ENCODE results near the gene ABHD12B.
A peak's percentile ranks its signal among the peaks of the same experiment; 100 is the strongest.

ABHD12B gene, protein sequence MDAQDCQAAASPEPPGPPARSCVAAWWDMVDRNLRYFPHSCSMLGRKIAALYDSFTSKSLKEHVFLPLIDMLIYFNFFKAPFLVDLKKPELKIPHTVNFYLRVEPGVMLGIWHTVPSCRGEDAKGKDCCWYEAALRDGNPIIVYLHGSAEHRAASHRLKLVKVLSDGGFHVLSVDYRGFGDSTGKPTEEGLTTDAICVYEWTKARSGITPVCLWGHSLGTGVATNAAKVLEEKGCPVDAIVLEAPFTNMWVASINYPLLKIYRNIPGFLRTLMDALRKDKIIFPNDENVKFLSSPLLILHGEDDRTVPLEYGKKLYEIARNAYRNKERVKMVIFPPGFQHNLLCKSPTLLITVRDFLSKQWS

GRCh38 chr14:50871914-50872732, at the start of gene ABHD12B:
Gene ABHD12B, plus strand, starts transcription at chr14:50872053. Its CDS starts 122 bp downstream, at chr14:50872175.
- DNase-seq (ENCODE audit: low read depth): no peak

GRCh38 chr14:50822501-50823042, 49.3 kb upstream of the ABHD12B start:
- no peak for DNase-seq (ENCODE audit: low read depth)

DNA sequence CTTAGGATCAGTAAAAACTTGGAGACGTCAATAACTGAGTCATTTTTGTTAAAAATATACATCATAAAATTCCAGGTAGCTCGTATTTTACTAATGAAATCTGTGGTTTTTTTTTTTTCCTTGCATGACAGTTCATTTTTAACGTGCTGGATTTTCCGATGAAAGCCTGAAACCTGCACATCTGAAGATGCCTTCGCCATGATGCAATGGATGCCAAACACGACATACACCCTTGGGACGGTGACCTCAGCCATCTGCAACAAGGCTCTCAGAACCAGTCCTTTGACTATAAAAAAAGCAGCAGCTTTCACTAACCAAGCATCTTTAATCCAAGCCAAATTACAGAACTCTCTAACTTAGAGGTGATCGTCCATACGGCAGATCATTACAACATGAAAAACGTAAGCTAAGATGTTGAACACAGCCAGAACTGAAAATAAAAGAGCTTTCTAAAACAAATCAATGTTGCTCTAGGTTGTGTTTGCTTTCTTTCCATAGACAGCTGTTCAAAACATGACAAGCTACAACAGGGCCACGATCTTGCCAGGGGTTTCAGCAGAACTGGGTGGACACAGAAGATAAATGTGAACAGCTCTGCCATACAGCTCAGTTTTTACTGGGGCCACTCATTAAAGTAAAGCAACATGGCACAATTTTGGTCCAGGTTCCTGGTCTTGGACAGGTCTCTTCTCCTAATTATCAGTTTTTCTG, 48.6 kb upstream of the ABHD12B start:
- no peak for DNase-seq (ENCODE audit: low read depth)

DNA sequence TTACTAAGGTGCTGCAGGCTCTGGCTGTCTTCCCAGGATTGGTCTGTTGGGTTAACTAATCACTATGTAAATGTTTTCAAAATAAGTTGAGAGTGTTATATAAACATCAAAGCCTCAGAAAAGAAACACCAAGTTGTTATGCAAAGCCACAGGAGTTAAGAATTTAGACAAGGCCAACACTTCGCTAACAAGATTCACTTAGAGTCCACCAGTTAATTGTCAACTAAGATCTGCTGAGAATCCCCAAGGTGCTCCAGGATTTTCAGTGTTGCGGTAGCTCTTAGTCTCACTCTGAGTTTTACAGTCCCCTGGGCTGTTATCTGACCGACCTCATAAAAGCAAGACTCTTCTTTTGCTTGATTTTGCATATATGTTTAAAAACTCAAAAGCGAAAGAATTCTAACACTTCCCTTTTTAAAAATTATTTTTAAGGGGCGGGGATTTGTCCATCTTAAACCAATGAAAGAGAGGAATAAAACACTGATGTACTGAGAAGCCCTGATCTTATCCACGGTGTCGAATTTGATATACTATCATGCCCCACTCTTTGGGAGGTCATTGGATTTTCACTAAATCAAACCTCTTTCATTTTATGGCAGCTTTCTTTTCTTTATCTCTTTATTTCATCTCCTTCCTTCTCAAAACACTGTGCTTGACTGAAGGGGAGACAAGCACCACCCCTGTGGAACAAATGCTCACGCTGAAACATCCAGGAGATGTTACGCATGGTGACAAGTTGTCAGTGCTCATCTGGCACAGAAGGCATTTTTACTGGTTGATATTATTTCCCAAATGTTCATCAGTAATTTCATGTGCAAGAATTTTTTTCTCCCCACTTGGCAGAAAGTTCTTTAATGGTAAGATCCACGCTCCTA, 47.9 kb upstream of the ABHD12B start:
- DNase-seq (ENCODE audit: low read depth): no peak

- no peak for DNase-seq (ENCODE audit: low read depth)
Observed at GRCh38 chr14:50825307-50825706, 46.5 kb upstream of the ABHD12B start.

GRCh38 chr14:50826681-50827080, 45.2 kb upstream of the ABHD12B start:
- no peak for DNase-seq (ENCODE audit: low read depth)

GRCh38 chr14:50828721-50829488, 42.9 kb upstream of the ABHD12B start:
- DNase-seq (ENCODE audit: low read depth): no peak

GRCh38 chr14:50829489-50830043, 42.3 kb upstream of the ABHD12B start:
- DNase-seq (ENCODE audit: low read depth): no peak

GRCh38 chr14:50830044-50830931, 41.6 kb upstream of the ABHD12B start:
- peak; percentile 55 for DNase-seq (ENCODE audit: low read depth)

DNA sequence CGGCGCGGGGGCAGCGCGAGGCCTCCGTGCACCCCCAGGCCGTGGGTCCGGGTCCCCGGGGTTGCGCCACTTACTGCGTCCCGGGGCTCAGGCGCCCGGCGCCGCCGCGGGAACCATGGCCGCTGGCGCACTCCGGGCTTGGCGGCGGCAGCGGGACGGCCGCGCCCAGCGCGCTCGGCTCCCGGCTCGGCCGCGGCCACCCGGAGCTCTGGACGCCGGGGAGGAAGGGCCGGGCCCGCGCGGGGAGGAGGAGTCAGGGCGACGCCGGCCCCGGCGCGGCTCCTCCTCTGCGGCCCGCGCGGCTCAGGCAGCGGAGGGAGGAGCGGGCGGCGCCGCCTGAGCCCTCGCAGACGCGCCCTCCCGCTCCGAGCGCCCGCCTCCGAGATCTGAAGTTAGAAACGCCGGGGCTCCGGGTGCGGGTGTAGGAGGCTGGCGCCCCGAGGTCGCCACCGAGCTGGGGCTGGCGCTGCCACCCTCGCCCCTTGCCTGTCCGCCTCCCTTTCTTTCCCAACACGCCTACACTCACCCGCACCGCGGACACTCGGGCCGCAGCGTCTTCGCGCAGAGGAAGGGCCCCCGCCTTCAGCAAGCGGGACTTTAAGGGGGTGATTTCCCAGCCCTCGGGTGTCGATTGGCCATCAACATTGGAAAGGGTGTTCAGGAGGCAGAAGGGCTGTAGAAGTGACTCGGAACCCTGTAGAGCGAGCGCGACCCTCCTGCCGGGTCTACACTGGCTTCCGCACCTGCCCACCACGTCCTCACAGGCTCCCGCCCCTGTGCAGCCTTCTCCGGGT, 40.7 kb upstream of the ABHD12B start, which contains the start of gene NIN:
NIN (minus strand) TSS at position 231 of the 794 bp plus-strand sequence. CDS start 9,106 bp downstream, outside the sequence.
- DNase-seq (ENCODE audit: low read depth): peak; percentile 86

- no peak for DNase-seq (ENCODE audit: low read depth)
Observed at GRCh38 chr14:50831726-50832168, 40.1 kb upstream of the ABHD12B start.

DNA sequence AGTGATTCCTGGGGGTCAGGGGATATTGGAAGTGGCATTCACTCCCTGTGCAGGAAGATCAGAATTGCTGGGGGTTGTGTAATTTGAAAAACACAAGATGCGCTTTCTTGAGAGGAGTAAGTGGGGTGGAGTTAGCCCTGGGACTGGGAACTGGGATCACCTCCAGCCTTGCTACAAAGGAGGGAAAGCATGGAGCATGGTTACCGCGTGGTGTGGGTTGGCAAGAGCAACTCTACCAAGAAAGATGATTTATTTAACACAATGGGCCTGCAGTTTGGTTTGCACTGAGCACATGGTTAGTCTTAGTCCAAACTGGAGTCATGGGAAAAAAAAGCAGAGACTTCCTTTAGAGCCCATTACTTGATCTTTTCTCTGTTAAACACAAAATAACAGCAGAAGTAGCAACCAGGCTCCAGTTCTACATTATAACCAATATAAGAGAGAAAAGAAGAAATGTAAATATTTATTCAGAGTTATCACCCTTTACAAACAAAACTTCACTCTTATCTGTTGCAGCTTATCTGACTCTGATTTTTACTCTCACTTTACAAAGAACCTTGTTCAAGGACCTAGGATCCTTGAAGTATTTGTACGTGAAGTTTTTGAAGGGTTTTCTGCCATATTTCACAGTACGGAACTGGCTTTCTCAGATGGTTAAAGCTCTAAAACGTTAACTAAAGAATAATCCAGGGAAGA, 38.8 kb upstream of the ABHD12B start:
- no peak for DNase-seq (ENCODE audit: low read depth)

GRCh38 chr14:50834802-50835276, 37.0 kb upstream of the ABHD12B start:
- DNase-seq (ENCODE audit: low read depth): no peak

DNA sequence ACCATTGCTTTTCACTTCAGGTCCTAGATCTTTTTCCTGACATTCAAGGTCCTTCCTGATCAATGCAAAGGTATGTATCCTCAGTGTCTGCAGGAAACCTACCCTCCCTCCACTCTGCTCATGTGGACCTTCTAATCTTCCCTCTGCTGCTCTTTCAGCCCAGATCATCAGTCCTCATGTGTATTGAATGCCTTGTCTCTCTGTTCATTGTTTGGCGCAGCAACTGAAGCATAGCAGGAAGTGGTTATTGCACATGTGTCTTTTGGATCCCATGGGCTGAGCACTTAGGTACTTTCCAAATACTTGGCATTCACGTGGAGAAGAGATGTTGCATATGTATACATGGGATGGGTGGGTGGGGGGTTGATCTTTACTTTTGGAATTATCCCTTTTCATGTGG, 36.6 kb upstream of the ABHD12B start:
- DNase-seq (ENCODE audit: low read depth): peak; percentile 27

DNA sequence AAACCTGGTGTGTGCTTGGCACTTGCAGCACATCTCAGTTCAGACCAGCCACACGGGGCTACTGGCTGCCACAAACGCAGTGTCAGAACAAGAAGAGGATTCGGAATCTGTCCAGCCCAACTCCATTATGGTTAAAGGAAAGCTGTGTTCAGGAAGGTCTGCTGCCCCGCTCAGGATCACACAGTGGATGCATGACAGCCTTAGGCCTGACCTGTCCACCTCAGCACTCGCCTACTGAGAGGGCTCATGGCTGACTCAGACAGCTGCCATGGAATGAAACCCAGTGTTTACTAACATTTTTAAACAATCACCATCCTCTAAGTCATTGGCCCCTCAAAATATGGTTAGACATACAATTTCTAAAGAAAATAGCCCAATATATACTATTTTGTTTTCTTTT, 35.3 kb upstream of the ABHD12B start:
- peak; percentile 35 for DNase-seq (ENCODE audit: low read depth)

DNA sequence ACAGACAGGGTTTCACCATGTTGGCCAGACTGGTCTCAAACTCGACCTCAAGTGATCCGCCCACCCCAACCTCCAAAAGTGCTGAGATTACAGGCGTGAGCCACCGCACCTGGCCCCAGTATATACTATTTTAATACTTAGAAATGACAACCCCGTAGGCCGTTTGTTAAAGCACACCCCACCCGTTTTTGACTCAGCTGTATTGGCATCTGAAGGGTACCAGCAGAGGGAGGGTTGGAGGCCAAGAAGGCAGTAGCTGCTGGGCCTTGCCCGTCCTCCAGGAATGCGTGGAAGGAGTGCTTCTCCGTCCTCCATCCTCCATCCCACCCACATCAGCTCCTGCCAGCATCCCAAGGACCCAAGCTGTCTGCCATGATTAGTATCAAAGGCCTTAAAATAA, 34.6 kb upstream of the ABHD12B start:
- no peak for DNase-seq (ENCODE audit: low read depth)

GRCh38 chr14:50837850-50838470, 33.9 kb upstream of the ABHD12B start:
- DNase-seq (ENCODE audit: low read depth): no peak
